IPS-18a (cell line): ENCODE results near the gene BICRAL.
"Not testable (repeated sequence)": the region's sequence is repeated elsewhere in the genome, so short reads cannot be mapped to it uniquely, and the experiment has no call there.

Source experiments
- H3K27ac ChIP-seq: one replicate; pipeline ENCODE4 v1.5.1; 2013; ENCODE audit warnings: low read length
- H3K27me3 ChIP-seq: one replicate; pipeline ENCODE4 v1.6.1; 2013; ENCODE audit warnings: mild to moderate bottlenecking, low read length; ENCODE audit not compliant: control insufficient read depth, insufficient read depth
- H3K36me3 ChIP-seq: one replicate; pipeline ENCODE4 v1.6.1; 2013; ENCODE audit warnings: low read depth, low read length; ENCODE audit not compliant: control insufficient read depth
- H3K4me1 ChIP-seq: one replicate; pipeline ENCODE4 v1.6.1; 2013; ENCODE audit warnings: low read depth, low read length; ENCODE audit not compliant: control insufficient read depth
- H3K4me3 ChIP-seq: one replicate; pipeline ENCODE4 v1.5.1; 2013; ENCODE audit warnings: low read length
- H3K9ac ChIP-seq: one replicate; pipeline ENCODE4 v1.6.1; 2013; ENCODE audit warnings: mild to moderate bottlenecking, low read length, moderate library complexity
- H3K9me3 ChIP-seq: one replicate; pipeline ENCODE4 v1.6.1; 2013; ENCODE audit warnings: low read depth, low read length; ENCODE audit not compliant: control insufficient read depth

The BICRAL gene

GRCh38 chr6:42766163-42766670, 15.6 kb upstream of the BICRAL start:
- Histone ChIP-seq H3K9ac (no peak overlapping the region), H3K4me3 (no peak overlapping the region), H3K36me3 (no peaks in the 10 kb centered on the region), H3K27ac (no peak overlapping the region), H3K4me1 (peaks cover 10% of the 10 kb centered on the region), H3K9me3 (no peaks in the 10 kb centered on the region), H3K27me3 (no peaks in the 10 kb centered on the region)

GRCh38 chr6:42769051-42769450, 12.8 kb upstream of the BICRAL start:
- H3K27me3 ChIP-seq = no peaks in the 10 kb centered on the region
- H3K4me3 ChIP-seq = no peak overlapping the region
- H3K9me3 ChIP-seq = no peaks in the 10 kb centered on the region
- no peaks in the 10 kb centered on the region for H3K36me3 ChIP-seq
- peaks cover 16% of the 10 kb centered on the region for H3K4me1 ChIP-seq
- no peak overlapping the region for H3K27ac ChIP-seq
- no peak overlapping the region for H3K9ac ChIP-seq

DNA sequence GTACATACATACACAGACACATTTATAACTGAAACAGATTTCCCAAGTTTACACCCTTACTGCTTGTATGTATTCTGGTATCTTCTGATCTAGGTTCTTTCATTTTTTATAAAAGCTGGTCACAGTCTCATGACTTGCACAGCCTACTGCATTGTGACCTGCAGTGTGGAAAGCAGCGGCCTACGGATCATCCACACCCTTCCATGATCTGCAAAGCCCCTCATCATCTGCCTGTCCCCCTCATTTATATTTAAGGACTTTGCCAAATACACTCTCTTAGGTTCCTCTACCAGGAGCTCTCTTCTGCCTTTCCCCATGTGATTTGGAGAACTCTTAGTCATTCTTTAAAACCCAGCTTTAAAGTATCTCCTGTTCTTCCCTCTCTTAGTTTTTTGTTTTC, 12.0 kb upstream of the BICRAL start:
- H3K4me1 ChIP-seq = peaks cover 16% of the 10 kb centered on the region

GRCh38 chr6:42771741-42772100, 10.1 kb upstream of the BICRAL start:
- H3K9me3 ChIP-seq = no peaks in the 10 kb centered on the region
- H3K27me3 ChIP-seq = no peaks in the 10 kb centered on the region
- no peak overlapping the region for H3K27ac ChIP-seq
- H3K4me1 ChIP-seq = peaks cover 16% of the 10 kb centered on the region
- no peaks in the 10 kb centered on the region for H3K36me3 ChIP-seq
- peak overlapping the region; percentile 75 for H3K9ac ChIP-seq
- peak overlapping the region; percentile 28 for H3K4me3 ChIP-seq

More for the DNA sequence above, 12.0 kb upstream of the BICRAL start:
- H3K9me3 ChIP-seq = no peaks in the 10 kb centered on the region
- no peaks in the 10 kb centered on the region for H3K36me3 ChIP-seq
- no peak overlapping the region for H3K4me3 ChIP-seq
- no peaks in the 10 kb centered on the region for H3K27me3 ChIP-seq
- no peak overlapping the region for H3K9ac ChIP-seq
- H3K27ac ChIP-seq = no peak overlapping the region

DNA sequence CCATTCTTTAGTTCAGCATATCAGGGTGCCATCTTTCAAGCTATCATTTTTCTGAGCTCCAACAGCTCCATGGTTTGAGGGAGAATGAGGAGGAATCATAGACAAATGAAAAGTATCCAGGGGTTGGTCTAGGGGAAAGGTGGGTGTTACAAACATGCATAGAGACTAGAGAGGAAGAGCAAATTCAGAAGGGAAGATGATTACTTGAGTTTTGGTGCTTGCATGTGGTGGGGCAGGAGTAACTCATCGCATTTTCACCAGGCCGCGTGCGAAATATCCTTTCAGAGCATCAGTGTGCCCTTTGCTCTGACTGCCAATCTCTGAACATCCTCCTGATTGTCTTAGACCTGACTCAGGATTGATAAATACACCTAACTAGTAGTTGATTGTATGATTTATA, 7.7 kb upstream of the BICRAL start:
- Histone ChIP-seq H3K9ac (no peak overlapping the region), H3K27ac (no peak overlapping the region)

GRCh38 chr6:42774821-42775487, 6.9 kb upstream of the BICRAL start:
- H3K27ac ChIP-seq, H3K4me3 ChIP-seq, H3K9me3 ChIP-seq, H3K27me3 ChIP-seq, H3K36me3 ChIP-seq, H3K9ac ChIP-seq: not testable (repeated sequence)
- H3K4me1 ChIP-seq = peaks cover 16% of the 10 kb centered on the region

More for the DNA sequence above, 7.7 kb upstream of the BICRAL start:
- no peaks in the 10 kb centered on the region for H3K27me3 ChIP-seq
- no peak overlapping the region for H3K4me3 ChIP-seq
- H3K9me3 ChIP-seq = no peaks in the 10 kb centered on the region
- no peaks in the 10 kb centered on the region for H3K36me3 ChIP-seq
- H3K4me1 ChIP-seq = peaks cover 16% of the 10 kb centered on the region

DNA sequence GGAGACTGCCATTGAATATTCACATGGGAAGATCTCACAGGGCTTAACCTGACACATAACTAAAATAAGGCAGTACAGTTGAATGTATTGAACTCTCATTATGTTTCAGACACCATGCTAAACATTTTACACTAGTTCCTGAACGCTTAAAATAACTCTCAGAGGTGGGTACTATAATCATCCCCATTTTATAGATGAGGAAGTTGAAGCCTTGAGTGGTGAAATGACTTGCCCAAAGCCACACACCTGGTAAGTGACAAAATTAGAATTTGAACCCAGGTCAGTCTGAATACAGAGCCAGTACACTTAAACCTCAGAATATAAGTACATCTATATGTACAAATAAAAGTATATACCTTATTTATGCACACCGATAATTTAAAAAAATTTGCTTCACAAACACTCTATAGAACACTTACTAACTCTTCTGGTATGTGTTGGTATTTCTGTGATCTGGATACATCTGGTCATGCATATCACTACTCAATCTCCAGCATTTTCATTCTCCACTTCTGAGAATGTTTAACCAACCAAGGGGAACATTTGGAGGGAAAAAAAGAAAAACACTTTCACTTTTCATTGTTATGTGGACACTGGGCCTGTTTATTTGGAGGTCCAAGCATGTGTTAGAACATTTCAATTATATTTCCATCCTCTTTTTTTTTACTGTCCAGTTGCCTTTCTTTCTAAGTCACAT, 4.6 kb upstream of the BICRAL start:
- peaks cover 8% of the 10 kb centered on the region for H3K4me1 ChIP-seq
- no peak overlapping the region for H3K27ac ChIP-seq
- H3K4me3 ChIP-seq = no peak overlapping the region
- no peaks in the 10 kb centered on the region for H3K9me3 ChIP-seq
- no peaks in the 10 kb centered on the region for H3K36me3 ChIP-seq
- H3K27me3 ChIP-seq = no peaks in the 10 kb centered on the region
- no peak overlapping the region for H3K9ac ChIP-seq

DNA sequence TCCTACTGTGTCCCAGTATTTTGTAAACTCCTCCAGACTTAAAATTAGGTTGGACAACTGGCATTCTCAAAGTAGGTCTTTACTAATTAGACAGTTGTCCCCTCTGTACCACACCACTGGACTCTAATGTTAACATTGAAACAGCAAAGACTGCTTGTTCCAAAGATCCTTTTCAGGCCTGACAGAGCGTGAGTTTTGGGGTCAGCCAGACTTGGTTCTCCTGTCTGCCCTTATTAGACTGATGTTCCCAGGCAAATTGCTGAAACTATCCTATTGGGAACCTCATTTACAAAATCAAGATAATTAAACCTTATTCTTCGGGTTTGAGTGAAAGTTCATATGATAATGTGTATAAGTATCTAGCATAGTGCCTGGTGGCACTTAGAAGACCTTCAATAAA, 3.7 kb upstream of the BICRAL start:
- H3K4me3 ChIP-seq = no peak overlapping the region

DNA sequence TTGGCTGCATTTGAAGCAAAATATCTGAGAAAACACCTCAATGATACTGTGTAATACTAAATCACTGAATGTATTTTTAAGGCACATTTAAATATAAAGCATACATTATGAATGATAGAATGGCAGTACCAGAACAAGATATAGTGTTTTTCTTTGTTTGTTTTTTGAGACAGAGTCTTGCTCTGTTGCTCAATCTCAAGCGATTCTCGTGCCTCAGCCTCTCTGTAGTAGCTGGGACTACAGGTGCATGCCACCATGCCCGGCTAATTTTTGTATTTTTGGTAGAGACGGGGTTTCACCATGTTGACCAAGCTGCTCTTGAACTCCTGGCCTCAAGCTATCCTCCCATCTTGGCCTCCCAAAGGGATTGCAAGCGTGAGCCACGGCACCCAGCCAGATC, 2.3 kb upstream of the BICRAL start:
- H3K9ac ChIP-seq = no peak overlapping the region
- H3K4me1 ChIP-seq = peaks cover 5% of the 10 kb centered on the region
- H3K27ac ChIP-seq = no peak overlapping the region
- no peaks in the 10 kb centered on the region for H3K9me3 ChIP-seq
- no peaks in the 10 kb centered on the region for H3K36me3 ChIP-seq
- no peaks in the 10 kb centered on the region for H3K27me3 ChIP-seq
- H3K4me3 ChIP-seq = no peak overlapping the region

More for the DNA sequence above, 3.7 kb upstream of the BICRAL start:
- no peaks in the 10 kb centered on the region for H3K27me3 ChIP-seq
- no peak overlapping the region for H3K27ac ChIP-seq
- no peaks in the 10 kb centered on the region for H3K9me3 ChIP-seq
- H3K36me3 ChIP-seq = no peaks in the 10 kb centered on the region
- H3K9ac ChIP-seq = no peak overlapping the region
- H3K4me1 ChIP-seq = peaks cover 5% of the 10 kb centered on the region

- peaks cover 16% of the 10 kb centered on the region for H3K4me1 ChIP-seq
- peak overlapping the region; percentile 86 for H3K4me3 ChIP-seq
- no peaks in the 10 kb centered on the region for H3K36me3 ChIP-seq
- no peak overlapping the region for H3K27ac ChIP-seq
- H3K9ac ChIP-seq = peak overlapping the region; percentile 93
- no peaks in the 10 kb centered on the region for H3K27me3 ChIP-seq
- H3K9me3 ChIP-seq = no peaks in the 10 kb centered on the region
These were observed 381 bp upstream of the BICRAL start for GRCh38 chr6:42781546-42781795.

DNA sequence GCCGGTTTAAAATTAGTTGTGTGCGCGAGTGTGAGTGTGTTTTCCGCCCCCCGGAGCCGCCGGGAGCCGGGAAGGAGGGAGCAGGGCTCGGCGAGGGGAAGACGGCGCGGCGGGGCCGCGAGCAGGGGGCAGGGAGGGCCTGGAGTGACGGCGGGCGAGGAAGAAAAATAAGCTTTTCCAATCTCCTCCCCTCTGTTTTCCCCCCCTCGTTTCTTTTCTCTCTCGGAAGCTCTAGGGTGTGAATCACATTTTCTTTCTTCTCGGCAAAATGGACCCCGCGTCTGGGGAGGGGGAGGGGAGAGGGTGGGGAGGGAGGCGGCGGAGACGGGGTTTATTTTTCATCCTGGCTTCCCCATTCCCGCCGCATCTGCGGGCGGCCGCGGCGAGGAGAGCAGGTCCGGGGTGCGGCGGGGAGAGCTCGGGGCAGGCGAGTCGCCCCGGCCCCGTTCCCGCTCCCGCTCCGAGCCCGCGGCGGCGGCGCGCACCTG, 881 bp downstream of the BICRAL start:
- no peaks in the 10 kb centered on the region for H3K9me3 ChIP-seq
- no peaks in the 10 kb centered on the region for H3K27me3 ChIP-seq
- H3K4me1 ChIP-seq = peaks cover 16% of the 10 kb centered on the region
- peak overlapping the region; percentile 85 for H3K27ac ChIP-seq
- H3K4me3 ChIP-seq = peak overlapping the region; percentile 86
- H3K9ac ChIP-seq = peak overlapping the region; percentile 93
- no peaks in the 10 kb centered on the region for H3K36me3 ChIP-seq
